Endothelial cell of umbilical vein (primary cell): Measurements from ENCODE around the gene OR10D3. TPM values are rescaled to one million over a fixed set of nuclear protein-coding genes. Genes with fewer than 3 reads are reported as not detected.

Experiments used
- BruUV-seq: library from RNA; stranded (reverse); fragments of 400-500 nt; replicated peaks from 2 replicates; lab custom pipeline; 2021; lab: Mats Ljungman, UMichigan
- CTCF ChIA-PET: fragments of 300-600, 350-600 bp; sonication (Branson Sonifier 250); formaldehyde crosslinking; loops from one replicate; lab custom pipeline; 2021; ENCODE audit warnings: antibody characterized with exemption, inconsistent platforms; lab: Charles Lee
- POLR2A ChIA-PET: fragments of 300-600, 350-600 bp; sonication (Branson Sonifier 250); formaldehyde crosslinking; loops from one replicate; lab custom pipeline; 2021; ENCODE audit warnings: antibody characterized with exemption, inconsistent platforms; lab: Charles Lee
- DNase-seq: peaks from one replicate; pipeline ENCODE4 v3.0.0-alpha.2; 2011; ENCODE audit warnings: low read depth, low spot score
- FAIRE-seq: peaks from 2 replicates; lab custom pipeline; 2011; peaks lifted over from hg19 to GRCh38; lab: Jason Lieb, UNC
- H2AFZ ChIP-seq: 2 replicates; pipeline ENCODE4 v1.6.0; 2012; ENCODE audit warnings: low read depth, low read length, control low read depth, inconsistent platforms
- H3K27ac ChIP-seq: 2 replicates; pipeline ENCODE4 v1.5.1; 2011; ENCODE audit warnings: low read depth, mild to moderate bottlenecking, control low read depth, low read length, moderate library complexity; ENCODE audit not compliant: insufficient read depth
- H3K27me3 ChIP-seq, 2 experiments: 2 replicates each; pipeline versions ENCODE4 v1.6.0 to v1.6.1; 2011; ENCODE audit warnings: low read length in 2 of 2, mixed read lengths in 1 of 2; ENCODE audit not compliant: control insufficient read depth in 2 of 2, insufficient read depth in 2 of 2
- H3K36me3 ChIP-seq, 2 experiments: 2 replicates in 1 of 2; 3 replicates in 1 of 2; pipeline ENCODE4 v1.5.1; 2011; ENCODE audit warnings: low read length in 2 of 2, mild to moderate bottlenecking in 1 of 2, moderate library complexity in 1 of 2; ENCODE audit not compliant: control insufficient read depth in 2 of 2, insufficient read depth in 2 of 2; ENCODE audit errors: extremely low read depth in 1 of 2
- H3K4me1 ChIP-seq: 3 replicates; pipeline ENCODE4 v1.5.1; 2011; ENCODE audit warnings: mild to moderate bottlenecking, low read length; ENCODE audit not compliant: control insufficient read depth, insufficient read depth; ENCODE audit errors: extremely low read depth
- H3K4me2 ChIP-seq: 2 replicates; pipeline ENCODE4 v1.6.1; 2011; ENCODE audit warnings: low read length, control low read depth, mixed read lengths; ENCODE audit not compliant: insufficient read depth
- H3K4me3 ChIP-seq, 3 experiments: fragments of 200-600 bp in 1 of 3; sonication (generic), shearing (Covaris generic) in 1 of 3; replicated peaks in 1 of 3; 2 replicates each; pipeline ENCODE4 v1.5.1; 2011 to 2016; ENCODE audit warnings: control low read depth in 3 of 3, low read length in 3 of 3, mild to moderate bottlenecking in 2 of 3, inconsistent platforms in 1 of 3, low read depth in 1 of 3, moderate library complexity in 1 of 3; ENCODE audit not compliant: insufficient read depth in 1 of 3
- H3K79me2 ChIP-seq: 2 replicates; pipeline ENCODE4 v1.6.0; 2012; ENCODE audit warnings: low read length, inconsistent platforms; ENCODE audit not compliant: control insufficient read depth, insufficient read depth
- H3K9ac ChIP-seq: replicated peaks from 2 replicates; pipeline ENCODE3; 2011; ENCODE audit warnings: low read length, control low read depth; ENCODE audit not compliant: insufficient read depth; ENCODE audit errors: extremely low read depth
- H3K9me1 ChIP-seq: replicated peaks from 3 replicates; pipeline ENCODE4 v1.6.0; 2011; ENCODE audit warnings: mild to moderate bottlenecking, low read length; ENCODE audit not compliant: control insufficient read depth, insufficient read depth; ENCODE audit errors: extremely low read depth
- H3K9me3 ChIP-seq: replicated peaks from 2 replicates; pipeline ENCODE4 v1.5.1; 2012; ENCODE audit warnings: low read length, inconsistent platforms; ENCODE audit not compliant: control insufficient read depth, insufficient read depth
- H4K20me1 ChIP-seq: replicated peaks from 2 replicates; pipeline ENCODE3; 2011; ENCODE audit warnings: mild to moderate bottlenecking, low read length; ENCODE audit not compliant: control insufficient read depth, insufficient read depth; ENCODE audit errors: extremely low read depth
- CTCF ChIP-seq, 2 donors: IDR thresholded peaks; 1 replicate in 1 of 2; 2 replicates in 1 of 2; pipeline ENCODE4 v1.5.1; 2011; ENCODE audit warnings: low read length in 2 of 2, mild to moderate bottlenecking in 2 of 2, moderate library complexity in 2 of 2, control low read depth in 1 of 2, inconsistent platforms in 1 of 2, low read depth in 1 of 2; ENCODE audit not compliant: insufficient read depth in 1 of 2; ENCODE audit errors: extremely low read depth in 1 of 2
- EZH2 ChIP-seq: IDR thresholded peaks from 2 replicates; pipeline ENCODE4 v1.6.1; 2012; ENCODE audit warnings: borderline replicate concordance, low read depth, mild to moderate bottlenecking, moderate library complexity, low read length, inconsistent platforms; ENCODE audit not compliant: severe bottlenecking
- FOS ChIP-seq: IDR thresholded peaks from 2 replicates; pipeline ENCODE4 v1.6.1; 2011; ENCODE audit warnings: mild to moderate bottlenecking, low read length, moderate library complexity, borderline replicate concordance; ENCODE audit not compliant: insufficient read depth
- GATA2 ChIP-seq: IDR thresholded peaks from 2 replicates; pipeline ENCODE4 v1.7.0; 2011; ENCODE audit warnings: low read depth, mild to moderate bottlenecking, moderate library complexity, mixed read lengths, low read length; ENCODE audit not compliant: insufficient read length, insufficient read depth
- JUN ChIP-seq: IDR thresholded peaks from 2 replicates; pipeline ENCODE4 v1.6.1; 2011; ENCODE audit warnings: borderline replicate concordance, low read depth; ENCODE audit not compliant: insufficient read length, insufficient read depth
- MAX ChIP-seq: IDR thresholded peaks from 2 replicates; pipeline ENCODE4 v1.6.1; 2011; ENCODE audit not compliant: insufficient read depth, insufficient read length
- MYC ChIP-seq: IDR thresholded peaks from one replicate; pipeline ENCODE4 v1.6.1; 2011; ENCODE audit warnings: mild to moderate bottlenecking, low read depth, low read length
- POLR2A ChIP-seq: IDR thresholded peaks from 2 replicates; pipeline ENCODE4 v1.6.1; 2012; ENCODE audit warnings: low read depth, mild to moderate bottlenecking, control low read depth, low read length
- POLR2AphosphoS5 ChIP-seq: IDR thresholded peaks from 2 replicates; pipeline ENCODE4 v1.6.1; 2012; ENCODE audit warnings: low read depth, mild to moderate bottlenecking, control low read depth, low read length, moderate library complexity; ENCODE audit not compliant: insufficient read depth
- dilution Hi-C: fragments of 300-500 bp; cut with MboI; formaldehyde crosslinking; loops from one replicate; pipeline ENCODE4 v1.15.0; 2019; ENCODE audit warnings: low sequenced_read_pairs; ENCODE audit not compliant: extremely low pct_ligation_motif_present
- intact Hi-C: fragments of 100-400 bp; cut with micrococcal nuclease; formaldehyde crosslinking; loops from one replicate; pipeline ENCODE4 v1.10.0; 2022
- polyA plus RNA-seq, 4 experiments: library from polyadenylated mRNA; depleted of rRNA in 3 of 4; stranded (reverse) in 3 of 4; unstranded in 1 of 4; fragments of >200 nt; gene quantifications; 2 replicates each; pipeline versions ENCODE4 v1.2.1 to v1.2.3, GENCODE V29; 2011 to 2012; ENCODE audit warnings: missing spikeins in 1 of 4
- total RNA-seq: library from RNA; stranded (reverse); gene quantifications from 2 replicates; pipeline ENCODE4 v1.2.3, GENCODE V29; 2021

OR10D3 gene
- total and polyA plus RNA-seq, 2 donors (not counting 3 experiments of a cell fraction or from before 2014, with no cell fraction given): not detected

- intact Hi-C loops (no loop called here), dilution Hi-C loops (no loop called here)
- TF ChIP-seq FOS (no peak), MAX (no peak), JUN (no peak), POLR2A (no peak), GATA2 (no peak), CTCF (IDR thresholded peaks at IDR 0.05; ENCODE audit: extremely low read depth in 1 of 2, insufficient read depth in 1 of 2, low read depth in 1 of 2, low read length in 2 of 2) (no peak), POLR2AphosphoS5 (no peak), MYC (no peak), EZH2 (no peak)
- no TSS peak for BruUV-seq
- DNase-seq: no peak
- ChIA-PET CTCF (interaction anchor here (1.3 to 2.9 kb wide), 4 partner anchors 10 to 89 kb away, joined by 3 to 8 read pairs (median 5); partner anchors contain the start of gene VWA5A), POLR2A (no interaction called here)
- no peak for FAIRE-seq
- Histone ChIP-seq H2AFZ (no peak overlapping the region), H3K9me1 (no peaks in the 10 kb centered on the region), H3K4me1 (no peaks in the 10 kb centered on the region), H3K9ac (no peak overlapping the region), H3K4me2 (no peak overlapping the region), H4K20me1 (no peaks in the 10 kb centered on the region), H3K4me3 (no peak overlapping the region), H3K79me2 (no peaks in the 10 kb centered on the region), H3K27ac (no peak overlapping the region), H3K27me3 (peaks cover 0 to 2% of the 10 kb centered on the region in 2 experiments), H3K9me3 (no peaks in the 10 kb centered on the region), H3K36me3 (no peaks in the 10 kb centered on the region)
Measured at GRCh38 chr11:124160986-124161385, 22.2 kb upstream of the OR10D3 start.
